H9 (cell line): ENCODE measurements around the gene NLRP13. TPM values are rescaled to one million over a fixed set of nuclear protein-coding genes. Genes with fewer than 3 reads are reported as not detected.

Source experiments
- DNase-seq: peaks from one replicate; pipeline ENCODE4 v3.0.0-alpha.2; 2017
- H2AFZ ChIP-seq: one replicate; pipeline ENCODE4 v1.6.1; 2013; ENCODE audit warnings: mild to moderate bottlenecking, low read length, control low read depth, moderate library complexity
- H2AK5ac ChIP-seq: 2 replicates; pipeline ENCODE4 v1.6.1; 2013; ENCODE audit warnings: low read length, control low read depth, mixed read lengths; ENCODE audit not compliant: insufficient read length
- H2BK120ac ChIP-seq: one replicate; pipeline ENCODE4 v1.6.1; 2013; ENCODE audit warnings: low read depth, mild to moderate bottlenecking, low read length, control low read depth, inconsistent platforms; ENCODE audit not compliant: poor library complexity, severe bottlenecking
- H2BK12ac ChIP-seq: 2 replicates; pipeline ENCODE4 v1.6.1; 2013; ENCODE audit warnings: low read length, control low read depth, mixed read lengths, low read depth; ENCODE audit not compliant: insufficient read length
- H2BK15ac ChIP-seq: 2 replicates; pipeline ENCODE4 v1.6.1; 2013; ENCODE audit warnings: low read depth, low read length, control low read depth
- H2BK20ac ChIP-seq: one replicate; pipeline ENCODE4 v1.6.1; 2013; ENCODE audit warnings: low read depth, mild to moderate bottlenecking, low read length, control low read depth, inconsistent platforms; ENCODE audit not compliant: poor library complexity, severe bottlenecking
- H2BK5ac ChIP-seq: 2 replicates; pipeline ENCODE4 v1.6.1; 2013; ENCODE audit warnings: low read length, control low read depth, mixed read lengths; ENCODE audit not compliant: insufficient read length
- H3K14ac ChIP-seq: 2 replicates; pipeline ENCODE4 v1.6.1; 2013; ENCODE audit warnings: low read length, control low read depth; ENCODE audit not compliant: insufficient read depth
- H3K18ac ChIP-seq: 2 replicates; pipeline ENCODE4 v1.6.1; 2013; ENCODE audit warnings: low read depth, mild to moderate bottlenecking, mixed read lengths, low read length, control low read depth; ENCODE audit not compliant: insufficient read length
- H3K23ac ChIP-seq: 2 replicates; pipeline ENCODE4 v1.6.1; 2013; ENCODE audit warnings: low read length, control low read depth, mixed read lengths, low read depth; ENCODE audit not compliant: insufficient read length
- H3K23me2 ChIP-seq: 2 replicates; pipeline ENCODE4 v1.6.1; 2013; ENCODE audit warnings: low read depth, mild to moderate bottlenecking, mixed read lengths, low read length, control low read depth; ENCODE audit not compliant: insufficient read length, poor library complexity, severe bottlenecking
- H3K27ac ChIP-seq: 2 replicates; pipeline ENCODE4 v1.5.1; 2013; ENCODE audit warnings: low read length, control low read depth, mixed read lengths, low read depth; ENCODE audit not compliant: insufficient read length
- H3K27me3 ChIP-seq: 2 replicates; pipeline ENCODE4 v1.6.1; 2013; ENCODE audit warnings: low read length, control low read depth, inconsistent platforms; ENCODE audit not compliant: insufficient read depth
- H3K4ac ChIP-seq: 2 replicates; pipeline ENCODE4 v1.6.1; 2013; ENCODE audit warnings: low read depth, mild to moderate bottlenecking, control low read depth, inconsistent platforms, low read length, moderate library complexity
- H3K4me1 ChIP-seq: 2 replicates; pipeline ENCODE4 v1.6.1; 2013; ENCODE audit warnings: low read length, control low read depth, inconsistent platforms; ENCODE audit not compliant: insufficient read depth
- H3K4me2 ChIP-seq: 2 replicates; pipeline ENCODE4 v1.6.1; 2013; ENCODE audit warnings: low read length, control low read depth, mixed read lengths; ENCODE audit not compliant: insufficient read length, insufficient read depth
- H3K56ac ChIP-seq: 2 replicates; pipeline ENCODE4 v1.6.1; 2013; ENCODE audit warnings: low read depth, mild to moderate bottlenecking, mixed read lengths, low read length, control low read depth; ENCODE audit not compliant: insufficient read length
- H3K79me1 ChIP-seq: 2 replicates; pipeline ENCODE4 v1.6.1; 2013; ENCODE audit warnings: low read depth, mild to moderate bottlenecking, moderate library complexity, low read length, control low read depth, inconsistent platforms; ENCODE audit not compliant: insufficient read depth, poor library complexity, severe bottlenecking
- H3K79me2 ChIP-seq: 2 replicates; pipeline ENCODE4 v1.6.1; 2013; ENCODE audit warnings: low read length, control low read depth, inconsistent platforms; ENCODE audit not compliant: insufficient read depth
- H3K9ac ChIP-seq: 2 replicates; pipeline ENCODE4 v1.6.1; 2013; ENCODE audit warnings: low read length, control low read depth, mixed read lengths; ENCODE audit not compliant: insufficient read length; ENCODE audit errors: extremely low read depth
- H3K9me3 ChIP-seq: one replicate; pipeline ENCODE4 v1.6.1; 2013; ENCODE audit warnings: low read depth, low read length, inconsistent platforms; ENCODE audit not compliant: control insufficient read depth
- H3T11ph ChIP-seq: one replicate; pipeline ENCODE4 v1.6.1; 2013; ENCODE audit warnings: mild to moderate bottlenecking, low read length, control low read depth, inconsistent platforms
- H4K20me1 ChIP-seq: one replicate; pipeline ENCODE4 v1.6.1; 2013; ENCODE audit not compliant: control insufficient read depth, insufficient read length, insufficient read depth
- H4K5ac ChIP-seq: 2 replicates; pipeline ENCODE4 v1.6.1; 2013; ENCODE audit warnings: low read depth, mild to moderate bottlenecking, mixed read lengths, low read length, control low read depth; ENCODE audit not compliant: insufficient read length
- H4K8ac ChIP-seq: replicated peaks from 2 replicates; pipeline ENCODE4 v1.6.1; 2013; ENCODE audit warnings: low read length, control low read depth, mixed read lengths, low read depth; ENCODE audit not compliant: insufficient read length
- H4K91ac ChIP-seq: 2 replicates; pipeline ENCODE4 v1.6.1; 2013; ENCODE audit warnings: low read depth, mild to moderate bottlenecking, moderate library complexity, mixed read lengths, low read length, control low read depth; ENCODE audit not compliant: insufficient read length
- H3K27ac Mint-ChIP-seq, 3 experiments: 2 replicates in 2 of 3; 3 replicates in 1 of 3; pipeline ENCODE4 v1.8.0; 2020 to 2021; ENCODE audit warnings: mixed read lengths in 3 of 3, mild to moderate bottlenecking in 1 of 3, moderate library complexity in 1 of 3
- H3K27me3 Mint-ChIP-seq: 2 replicates; pipeline ENCODE4 v1.8.0; 2021; ENCODE audit warnings: low read depth, mild to moderate bottlenecking, moderate library complexity, mixed read lengths
- H3K36me3 Mint-ChIP-seq, 3 experiments: 2 replicates in 2 of 3; 3 replicates in 1 of 3; pipeline ENCODE4 v1.8.0; 2020 to 2021; ENCODE audit warnings: low read depth in 3 of 3, mixed read lengths in 3 of 3; ENCODE audit not compliant: insufficient read depth in 1 of 3
- H3K4me1 Mint-ChIP-seq, 2 experiments: 2 replicates each; pipeline ENCODE4 v1.8.0; 2020; ENCODE audit warnings: mixed read lengths in 2 of 2
- H3K4me3 Mint-ChIP-seq, 2 experiments: 2 replicates in 1 of 2; 3 replicates in 1 of 2; pipeline ENCODE4 v1.8.0; 2020 to 2021; ENCODE audit warnings: mild to moderate bottlenecking in 2 of 2, mixed read lengths in 2 of 2, moderate library complexity in 1 of 2
- H3K9me3 Mint-ChIP-seq, 2 experiments: 2 replicates in 1 of 2; 3 replicates in 1 of 2; pipeline ENCODE4 v1.8.0; 2020; ENCODE audit warnings: mild to moderate bottlenecking in 2 of 2, mixed read lengths in 2 of 2, moderate library complexity in 1 of 2
- CTCF ChIP-seq: fragments of 200-600 bp; sonication (generic); conservative IDR thresholded peaks from 3 replicates; pipeline ENCODE4 v1.8.0; 2021; ENCODE audit warnings: antibody characterized with exemption, mild to moderate bottlenecking
- WGBS: extraction: QIAGEN DNeasy Blood & Tissue Kit; methylation state at CpG from one replicate; pipeline ENCODE4 v1.1.7; 2013; ENCODE audit warnings: missing lambda C conversion rate, low lambda C conversion rate, mixed read lengths; ENCODE audit not compliant: insufficient read length; ENCODE audit errors: extremely low coverage; 5-methylcytosine and 5-hydroxymethylcytosine counted together
- long read RNA-seq: library from polyadenylated mRNA; unstranded; transcript quantifications from one replicate; pipeline ENCODE4 v2.0.0, GENCODE V29; 2020
- total RNA-seq: library from RNA; stranded (reverse); gene quantifications from 2 replicates; pipeline ENCODE4 v1.2.1, GENCODE V29; 2021

Gene NLRP13
- not detected in 2 replicates for total RNA-seq
- long read RNA-seq = 0 reads

DNA sequence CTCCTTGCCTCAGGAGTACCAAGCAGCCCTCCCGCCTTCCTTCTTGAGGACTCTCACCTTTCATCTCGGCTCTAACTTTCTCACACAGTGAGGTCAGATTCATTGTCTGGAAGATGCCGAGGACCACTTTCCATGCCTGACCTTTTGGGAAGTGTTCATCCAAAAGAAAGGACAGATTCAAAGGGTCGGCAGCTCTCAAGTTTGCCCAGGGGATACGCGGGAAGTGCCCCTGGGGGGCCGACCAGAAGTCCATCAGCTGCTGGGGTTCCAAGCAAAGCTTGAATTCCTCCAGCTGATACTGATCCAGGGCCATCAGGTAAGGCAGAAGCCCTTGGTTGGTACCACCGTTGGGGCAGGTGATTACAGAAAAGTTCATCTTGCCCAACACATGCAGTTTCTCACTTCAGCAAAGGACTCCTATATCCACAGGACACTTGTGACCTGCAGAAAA is at the start of gene NLRP13:
Gene NLRP13, minus strand, starts transcription at position 401 of the 451 bp plus-strand sequence. Its CDS starts 25 bp downstream, at position 376.
- Histone ChIP-seq H2BK15ac (no peak within 1 kb of the TSS), H3K4ac (no peak within 1 kb of the TSS), H4K20me1 (no peaks in the 10 kb centered on the region), H3T11ph (no peak within 1 kb of the TSS), H3K9me3 (peaks cover 73% of the 10 kb centered on the region), H2BK120ac (no peak within 1 kb of the TSS), H2BK12ac (no peak within 1 kb of the TSS), H2BK20ac (no peak within 1 kb of the TSS), H3K79me2 (no peaks in the 10 kb centered on the region), H2BK5ac (no peak within 1 kb of the TSS), H3K27ac (no peak within 1 kb of the TSS), H3K23ac (no peak within 1 kb of the TSS), H4K5ac (no peak within 1 kb of the TSS), H3K23me2 (no peaks in the 10 kb centered on the region), H3K27me3 (no peaks in the 10 kb centered on the region), H3K4me2 (no peak within 1 kb of the TSS), H3K9ac (no peak within 1 kb of the TSS), H3K18ac (no peak within 1 kb of the TSS), H2AFZ (no peak within 1 kb of the TSS), H4K8ac (no peak within 1 kb of the TSS), H3K14ac (no peak within 1 kb of the TSS), H4K91ac (no peak within 1 kb of the TSS), H3K79me1 (no peaks in the 10 kb centered on the region), H3K56ac (no peak within 1 kb of the TSS), H2AK5ac (no peak within 1 kb of the TSS), H3K4me1 (no peaks in the 10 kb centered on the region)
- no peak for TF ChIP-seq CTCF
- H3K4me1 Mint-ChIP-seq = no peaks in the 10 kb centered on the region
- H3K4me3 Mint-ChIP-seq = no peak within 1 kb of the TSS
- H3K9me3 Mint-ChIP-seq = peaks cover 91 to 92% of the 10 kb centered on the region in 2 experiments
- WGBS = no CpG with 5 or more reads among the region's 8 CpGs
- no peaks in the 10 kb centered on the region; the same call in 1 of the 2 replicates for H3K27me3 Mint-ChIP-seq
- H3K36me3 Mint-ChIP-seq = peaks cover 9 to 45% (median 14%) of the 10 kb centered on the region in 3 experiments; a peak in 6 of 7 replicates
- no peak within 1 kb of the TSS for H3K27ac Mint-ChIP-seq
- no peak for DNase-seq
